H1 (cell line): ENCODE measurements around the gene HIPK2. TPM values are rescaled to one million over a fixed set of nuclear protein-coding genes. Genes with fewer than 3 reads are reported as not detected.

ENCODE experiments used
- BCL11A ChIP-seq, 2 experiments: IDR thresholded peaks; one replicate each; pipeline ENCODE4 v1.6.1; 2011; ENCODE audit warnings: low read depth in 2 of 2, low read length in 2 of 2, mild to moderate bottlenecking in 2 of 2
- BRCA1 ChIP-seq: IDR thresholded peaks from 2 replicates; pipeline ENCODE4 v1.6.1; 2012; ENCODE audit warnings: low read depth, low read length, improper control_type of control experiment
- CBX5 ChIP-seq: fragments of 300-800, 300-1000 bp; sonication (generic); IDR thresholded peaks from 2 replicates; pipeline ENCODE4 v1.7.1; 2016; ENCODE audit warnings: antibody characterized with exemption, low read length, low read depth
- CBX8 ChIP-seq: fragments of 300-800, 300-1000 bp; sonication (generic); IDR thresholded peaks from 2 replicates; pipeline ENCODE4 v1.7.1; 2016; ENCODE audit warnings: low read depth, low read length, borderline replicate concordance
- CTCF ChIP-seq, 3 experiments: IDR thresholded peaks; 1 replicate in 2 of 3; 2 replicates in 1 of 3; pipeline versions ENCODE4 v1.5.1 to v1.6.1; 2011; ENCODE audit warnings: low read length in 3 of 3, mild to moderate bottlenecking in 3 of 3, inconsistent platforms in 2 of 3, low read depth in 1 of 3, moderate library complexity in 1 of 3; ENCODE audit not compliant: insufficient read depth in 1 of 3; ENCODE audit errors: control extremely low read depth in 1 of 3
- EGR1 ChIP-seq: IDR thresholded peaks from 2 replicates; pipeline ENCODE4 v1.6.1; 2011; ENCODE audit warnings: low read depth, low read length, borderline replicate concordance
- MAFK ChIP-seq: IDR thresholded peaks from 2 replicates; pipeline ENCODE4 v1.6.1; 2012; ENCODE audit warnings: low read depth, mild to moderate bottlenecking, improper control_type of control experiment, low read length
- POU5F1 ChIP-seq: IDR thresholded peaks from 2 replicates; pipeline ENCODE4 v1.6.1; 2011; ENCODE audit warnings: low read depth, mild to moderate bottlenecking, low read length, moderate library complexity
- RXRA ChIP-seq: IDR thresholded peaks from 2 replicates; pipeline ENCODE4 v1.6.1; 2011; ENCODE audit warnings: low read depth, mild to moderate bottlenecking, low read length, moderate library complexity; ENCODE audit not compliant: insufficient read depth
- TAF7 ChIP-seq: optimal IDR thresholded peaks from 2 replicates; pipeline ENCODE3; 2011; ENCODE audit warnings: low read depth, mild to moderate bottlenecking, inconsistent platforms, low read length, moderate library complexity, borderline replicate concordance
- TCF12 ChIP-seq: IDR thresholded peaks from 2 replicates; pipeline ENCODE4 v1.6.1; 2011; ENCODE audit warnings: low read depth, mild to moderate bottlenecking, low read length
- polyA plus RNA-seq, 7 experiments: library from polyadenylated mRNA; depleted of rRNA in 3 of 7; stranded (reverse) in 5 of 7; unstranded in 2 of 7; fragments of >200 nt in 5 of 7; fragments of 200-250 nt in 2 of 7; gene quantifications; 1 replicate in 5 of 7; 2 replicates in 1 of 7; 4 replicates in 1 of 7; pipeline versions ENCODE4 v1.2.1 to v1.2.3, GENCODE V29; 2011 to 2013; ENCODE audit warnings: missing spikeins in 2 of 7, mixed read lengths in 2 of 7
- total RNA-seq: library from RNA; stranded (reverse); fragmentation: NEBNext Ultra II Directional; extraction: Animal tissue kit (Norgen Biotek cat#: 25700); gene quantifications from 2 replicates; pipeline ENCODE4 v1.2.1, GENCODE V29; 2021

HIPK2 gene
- total and polyA plus RNA-seq, 2 of the 8 experiments (the other 6 are each of a cell fraction or from before 2014, with no cell fraction given): 8.3 to 24.3 TPM

- TF ChIP-seq CTCF (IDR thresholded peaks at IDR 0.05; ENCODE audit: control extremely low read depth in 1 of 3, insufficient read depth in 1 of 3, low read depth in 1 of 3, low read length in 3 of 3) (no peak), EGR1 (no peak), CBX5 (no peak), BCL11A (IDR thresholded peaks at IDR 0.05; ENCODE audit: low read depth in 2 of 2, low read length in 2 of 2) (no peak), CBX8 (no peak), TAF7 (no peak), RXRA (no peak), POU5F1 (no peak), MAFK (no peak), TCF12 (no peak), BRCA1 (no peak)
Measured at GRCh38 chr7:139731802-139732470, 45.9 kb downstream of the HIPK2 start (continued).
